Activated T-cell treated with anti-CD3 and anti-CD28 coated beads, Interleukin-2, amount 50 U/mL, for 72 hours (primary cell): Measurements from ENCODE around the gene CNKSR1. TPM values are rescaled to one million over a fixed set of nuclear protein-coding genes. Genes with fewer than 3 reads are reported as not detected.

ENCODE experiments used
- ATAC-seq, 2 donors: fragments of 150-1000 bp; cut with Tn5 transposase; replicated peaks in 1 of 2; 2 replicates each; pipeline ENCODE4 v1.10.0; 2021; ENCODE audit warnings: moderate library complexity in 2 of 2, mild to moderate bottlenecking in 1 of 2
- DNase-seq, 2 donors: peaks; one replicate each; pipeline ENCODE4 v3.0.0; 2021 to 2022; ENCODE audit warnings: mixed read lengths in 1 of 2
- H3K27ac Mint-ChIP-seq: one replicate; pipeline ENCODE4 v1.8.0; 2022; ENCODE audit warnings: mild to moderate bottlenecking, moderate library complexity, mixed read lengths
- H3K27me3 Mint-ChIP-seq: one replicate; pipeline ENCODE4 v1.8.0; 2022; ENCODE audit warnings: low read depth, mixed read lengths
- H3K36me3 Mint-ChIP-seq, 2 donors: one replicate each; pipeline ENCODE4 v1.8.0; 2022; ENCODE audit warnings: mixed read lengths in 2 of 2, mild to moderate bottlenecking in 1 of 2; ENCODE audit not compliant: insufficient read depth in 2 of 2
- H3K4me1 Mint-ChIP-seq: one replicate; pipeline ENCODE4 v1.8.0; 2022; ENCODE audit warnings: low read depth, mixed read lengths
- H3K4me3 Mint-ChIP-seq, 2 donors: one replicate each; pipeline ENCODE4 v1.8.0; 2022; ENCODE audit warnings: mild to moderate bottlenecking in 2 of 2, mixed read lengths in 2 of 2, moderate library complexity in 2 of 2
- H3K9me3 Mint-ChIP-seq, 2 donors: one replicate each; pipeline ENCODE4 v1.8.0; 2022; ENCODE audit warnings: mixed read lengths in 2 of 2
- total RNA-seq, 2 donors: library from RNA; stranded (reverse); gene quantifications; one replicate each; pipeline ENCODE4 v1.2.3, GENCODE V29; 2022

CNKSR1 gene, protein sequence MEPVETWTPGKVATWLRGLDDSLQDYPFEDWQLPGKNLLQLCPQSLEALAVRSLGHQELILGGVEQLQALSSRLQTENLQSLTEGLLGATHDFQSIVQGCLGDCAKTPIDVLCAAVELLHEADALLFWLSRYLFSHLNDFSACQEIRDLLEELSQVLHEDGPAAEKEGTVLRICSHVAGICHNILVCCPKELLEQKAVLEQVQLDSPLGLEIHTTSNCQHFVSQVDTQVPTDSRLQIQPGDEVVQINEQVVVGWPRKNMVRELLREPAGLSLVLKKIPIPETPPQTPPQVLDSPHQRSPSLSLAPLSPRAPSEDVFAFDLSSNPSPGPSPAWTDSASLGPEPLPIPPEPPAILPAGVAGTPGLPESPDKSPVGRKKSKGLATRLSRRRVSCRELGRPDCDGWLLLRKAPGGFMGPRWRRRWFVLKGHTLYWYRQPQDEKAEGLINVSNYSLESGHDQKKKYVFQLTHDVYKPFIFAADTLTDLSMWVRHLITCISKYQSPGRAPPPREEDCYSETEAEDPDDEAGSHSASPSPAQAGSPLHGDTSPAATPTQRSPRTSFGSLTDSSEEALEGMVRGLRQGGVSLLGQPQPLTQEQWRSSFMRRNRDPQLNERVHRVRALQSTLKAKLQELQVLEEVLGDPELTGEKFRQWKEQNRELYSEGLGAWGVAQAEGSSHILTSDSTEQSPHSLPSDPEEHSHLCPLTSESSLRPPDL
- total RNA-seq, result 1 to 10 TPM; 1.1 to 5.0 TPM

- H3K36me3 Mint-ChIP-seq, result no peaks in the 10 kb centered on the region
- H3K4me3 Mint-ChIP-seq, result peak within 1 kb of the TSS in 1 of 2 donors; percentile 75
- ATAC-seq, result peak in 1 of 2 donors; percentile 55
- no peak within 1 kb of the TSS for H3K27ac Mint-ChIP-seq
- no peaks in the 10 kb centered on the region for H3K9me3 Mint-ChIP-seq
- peak in 1 of 2 donors; percentile 27 for DNase-seq
- no peaks in the 10 kb centered on the region for H3K27me3 Mint-ChIP-seq
- peaks cover 15% of the 10 kb centered on the region for H3K4me1 Mint-ChIP-seq
Measured at GRCh38 chr1:26177182-26177684, at the start of gene CNKSR1. CNKSR1 (plus strand) TSS chr1:26177491; CDS start chr1:26177548, 57 bp downstream.

- no peaks in the 10 kb centered on the region for H3K27me3 Mint-ChIP-seq
- H3K9me3 Mint-ChIP-seq, result no peaks in the 10 kb centered on the region
- H3K27ac Mint-ChIP-seq, result no peak overlapping the region
- DNase-seq (no peak), ATAC-seq (no peak)
- H3K4me3 Mint-ChIP-seq, result no peak overlapping the region
- peaks cover 48% of the 10 kb centered on the region for H3K4me1 Mint-ChIP-seq
- peaks cover 0 to 4% of the 10 kb centered on the region in 2 donors for H3K36me3 Mint-ChIP-seq
Measured at GRCh38 chr1:26129778-26130177, 47.5 kb upstream of the CNKSR1 start.

GRCh38 chr1:26130695-26131094, 46.6 kb upstream of the CNKSR1 start:
- Mint-ChIP-seq H3K36me3 (peaks cover 0 to 5% of the 10 kb centered on the region in 2 donors), H3K27me3 (no peaks in the 10 kb centered on the region), H3K9me3 (no peaks in the 10 kb centered on the region), H3K4me3 (no peak overlapping the region), H3K27ac (no peak overlapping the region), H3K4me1 (peaks cover 39% of the 10 kb centered on the region)
- ATAC-seq (no peak), DNase-seq (no peak)

DNA sequence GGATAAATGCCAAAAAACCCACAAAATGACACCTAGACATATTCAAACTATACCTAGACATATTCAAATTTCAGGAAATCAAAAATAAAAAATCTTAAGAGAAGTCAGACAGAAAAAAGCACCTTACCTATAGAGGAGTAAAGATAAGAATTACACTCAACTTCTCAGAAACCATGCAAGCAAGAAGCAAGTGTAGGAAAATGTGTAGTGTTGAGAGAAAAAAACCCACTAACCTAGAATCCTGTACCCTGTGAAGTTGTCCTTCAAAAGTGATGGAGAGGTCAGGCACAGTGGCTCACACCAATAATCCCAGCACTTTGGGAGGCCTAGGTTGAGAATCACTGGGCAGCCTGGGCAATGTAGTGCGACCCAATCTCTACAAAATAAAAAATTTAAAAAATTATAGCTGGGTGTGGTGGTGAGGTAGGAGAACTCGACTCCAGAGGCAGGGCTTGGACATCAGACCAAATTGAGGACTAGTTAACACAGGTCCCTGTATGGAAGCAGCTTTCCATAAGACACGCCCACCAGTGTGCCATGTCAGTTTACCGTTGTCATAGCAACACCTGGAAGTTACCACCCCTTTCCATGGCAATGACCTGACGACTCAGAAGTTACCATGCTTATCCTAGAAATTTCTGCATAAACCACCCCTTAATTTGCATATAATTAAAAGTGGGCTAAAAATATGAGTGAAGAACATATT, 45.0 kb upstream of the CNKSR1 start:
- Mint-ChIP-seq H3K4me1 (peaks cover 23% of the 10 kb centered on the region), H3K36me3 (peaks cover 0 to 5% of the 10 kb centered on the region in 2 donors), H3K27me3 (no peaks in the 10 kb centered on the region), H3K9me3 (no peaks in the 10 kb centered on the region), H3K4me3 (no peak overlapping the region), H3K27ac (no peak overlapping the region)
- no peak for DNase-seq
- ATAC-seq, result no peak

DNA sequence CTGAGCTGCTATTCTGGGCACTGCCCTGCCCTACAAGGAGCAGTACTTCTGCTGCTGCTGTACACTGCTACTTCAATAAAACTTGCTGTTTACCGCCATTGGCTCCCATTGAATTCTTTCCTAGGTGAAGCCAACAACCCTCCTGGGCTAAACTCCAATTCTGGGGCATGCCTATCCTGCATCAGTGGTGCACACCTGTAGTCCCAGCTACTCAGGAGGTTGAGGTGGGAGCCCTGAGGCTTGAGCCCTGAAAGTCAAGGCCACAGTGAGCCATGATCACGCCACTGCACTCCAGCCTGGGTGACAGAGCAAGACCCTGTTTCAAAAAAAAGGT, 44.5 kb upstream of the CNKSR1 start:
- Mint-ChIP-seq H3K27ac (no peak overlapping the region), H3K27me3 (no peaks in the 10 kb centered on the region), H3K4me3 (no peak overlapping the region), H3K9me3 (no peaks in the 10 kb centered on the region), H3K4me1 (peaks cover 18% of the 10 kb centered on the region), H3K36me3 (peaks cover 0 to 5% of the 10 kb centered on the region in 2 donors)
- no peak for ATAC-seq
- no peak for DNase-seq

DNA sequence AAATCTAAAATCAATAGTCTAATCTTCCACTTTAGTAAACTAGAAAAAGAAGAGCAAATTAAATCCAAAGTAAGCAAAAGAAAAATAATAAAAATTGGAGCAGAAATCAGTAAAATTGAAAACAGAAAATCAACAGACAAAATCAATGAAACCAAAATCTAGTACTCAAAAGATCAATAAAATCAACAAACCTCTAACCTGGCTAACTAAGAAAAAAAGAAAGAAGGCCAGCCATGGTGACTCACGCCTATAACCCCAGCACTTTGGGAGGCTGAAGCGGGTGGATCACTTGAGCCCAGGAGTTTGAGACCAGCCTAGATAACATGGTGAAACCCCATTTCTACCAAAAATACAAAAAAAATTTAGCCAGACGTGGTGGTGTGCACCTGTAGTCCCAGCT, 42.8 kb upstream of the CNKSR1 start:
- DNase-seq (no peak), ATAC-seq (no peak)
- no peaks in the 10 kb centered on the region for H3K27me3 Mint-ChIP-seq
- H3K27ac Mint-ChIP-seq, result no peak overlapping the region
- no peak overlapping the region for H3K4me3 Mint-ChIP-seq
- peaks cover 12% of the 10 kb centered on the region for H3K4me1 Mint-ChIP-seq
- H3K36me3 Mint-ChIP-seq, result peaks cover 0 to 5% of the 10 kb centered on the region in 2 donors
- H3K9me3 Mint-ChIP-seq, result no peaks in the 10 kb centered on the region

DNA sequence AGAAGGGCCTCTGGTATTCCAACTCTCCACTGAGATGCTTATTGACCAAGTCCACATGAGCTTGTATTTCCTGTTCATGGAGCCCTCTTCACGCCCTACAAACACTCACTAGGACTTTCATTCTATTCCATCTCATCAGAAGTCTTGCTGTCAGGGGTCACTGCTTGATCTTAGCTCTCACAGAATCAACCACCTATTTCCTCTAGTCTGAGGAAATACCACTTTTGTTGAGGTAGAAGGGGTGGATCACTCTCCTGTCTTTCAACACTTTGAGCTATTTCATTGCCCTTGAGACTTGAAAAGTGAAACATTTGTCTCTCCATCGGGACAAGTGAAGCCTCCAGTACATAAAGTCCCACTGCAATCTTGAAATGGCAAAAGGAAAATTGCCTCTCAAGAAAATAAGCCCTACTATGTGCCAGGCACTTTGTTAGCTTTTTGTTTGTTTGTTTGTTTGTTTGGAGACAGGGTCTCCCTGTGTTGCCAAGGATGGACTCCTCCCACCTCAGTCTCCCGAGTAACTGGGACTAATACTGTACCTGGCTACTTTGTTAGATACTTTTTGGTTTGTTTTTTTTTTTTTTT, 38.2 kb upstream of the CNKSR1 start:
- Mint-ChIP-seq H3K27ac (no peak overlapping the region), H3K4me1 (peaks cover 6% of the 10 kb centered on the region)

GRCh38 chr1:26142159-26142558, 35.1 kb upstream of the CNKSR1 start:
- no peaks in the 10 kb centered on the region for H3K36me3 Mint-ChIP-seq
- no peak overlapping the region for H3K27ac Mint-ChIP-seq
- ATAC-seq, result no peak
- DNase-seq, result no peak
- no peak overlapping the region for H3K4me3 Mint-ChIP-seq
- peaks cover 6% of the 10 kb centered on the region for H3K4me1 Mint-ChIP-seq
- H3K9me3 Mint-ChIP-seq, result no peaks in the 10 kb centered on the region
- H3K27me3 Mint-ChIP-seq, result no peaks in the 10 kb centered on the region

More for the DNA sequence above, 38.2 kb upstream of the CNKSR1 start:
- ATAC-seq (no peak), DNase-seq (no peak)
- H3K36me3 Mint-ChIP-seq, result peaks cover 0 to 4% of the 10 kb centered on the region in 2 donors
- no peaks in the 10 kb centered on the region for H3K9me3 Mint-ChIP-seq
- no peak overlapping the region for H3K4me3 Mint-ChIP-seq
- H3K27me3 Mint-ChIP-seq, result no peaks in the 10 kb centered on the region

DNA sequence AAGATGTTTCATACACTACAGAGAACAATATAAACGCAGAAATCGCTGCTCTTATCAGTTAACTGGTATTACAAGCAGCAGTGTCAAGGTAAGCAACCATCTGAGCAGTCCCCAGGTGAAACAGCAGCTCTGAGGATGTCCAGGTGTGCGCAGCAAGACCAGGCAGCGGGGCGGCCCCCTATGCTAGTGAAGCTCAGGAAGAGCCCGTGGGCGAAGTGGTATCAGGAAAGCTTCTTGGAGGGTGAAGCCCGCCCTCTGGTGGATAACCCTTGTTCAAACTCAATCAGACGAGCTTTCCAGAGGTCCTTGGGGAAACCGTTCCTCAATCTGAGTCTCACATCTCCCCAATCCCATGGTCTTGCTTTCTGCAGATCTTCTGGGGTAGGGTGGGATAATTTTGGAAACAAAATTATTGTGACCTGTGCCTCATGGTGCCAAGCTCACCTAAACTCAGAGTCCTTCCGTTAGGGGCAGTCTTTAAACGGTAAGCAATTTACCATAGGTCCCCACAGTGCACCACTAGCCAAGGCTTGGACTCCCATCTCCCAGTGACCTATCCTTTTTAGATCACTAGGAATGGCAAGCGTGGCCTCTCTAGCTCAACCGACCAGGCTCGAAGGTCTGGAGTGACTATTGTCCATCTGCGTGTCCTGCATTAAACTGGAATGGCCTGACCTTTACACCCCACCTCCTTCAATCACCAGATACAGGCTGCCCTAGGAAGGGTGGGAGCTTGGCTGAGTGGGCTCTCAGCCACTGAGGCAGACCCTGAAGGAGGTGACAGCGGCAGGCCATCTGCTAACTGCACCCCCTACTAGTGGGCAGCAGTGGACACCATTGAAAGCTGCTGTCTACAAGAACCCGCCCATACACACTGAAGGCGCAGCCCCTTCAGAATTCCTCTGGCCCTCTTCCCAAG, 32.0 kb upstream of the CNKSR1 start:
- peak; percentile 70 to 83 for DNase-seq
- Mint-ChIP-seq H3K9me3 (no peaks in the 10 kb centered on the region), H3K4me3 (no peak overlapping the region), H3K36me3 (no peaks in the 10 kb centered on the region), H3K4me1 (no peaks in the 10 kb centered on the region), H3K27me3 (no peaks in the 10 kb centered on the region), H3K27ac (no peak overlapping the region)
- ATAC-seq, result peak; percentile 87 to 91

- Mint-ChIP-seq H3K9me3 (no peaks in the 10 kb centered on the region), H3K27ac (no peak overlapping the region), H3K4me1 (no peaks in the 10 kb centered on the region), H3K27me3 (no peaks in the 10 kb centered on the region), H3K4me3 (no peak overlapping the region), H3K36me3 (no peaks in the 10 kb centered on the region)
- ATAC-seq (no peak), DNase-seq (no peak)
Measured at GRCh38 chr1:26145960-26146294, 31.4 kb upstream of the CNKSR1 start.

- no peak overlapping the region for H3K27ac Mint-ChIP-seq
- no peaks in the 10 kb centered on the region for H3K4me1 Mint-ChIP-seq
- no peak overlapping the region for H3K4me3 Mint-ChIP-seq
- H3K36me3 Mint-ChIP-seq, result no peaks in the 10 kb centered on the region
- ATAC-seq (no peak), DNase-seq (no peak)
- no peaks in the 10 kb centered on the region for H3K9me3 Mint-ChIP-seq
- peaks cover 3% of the 10 kb centered on the region for H3K27me3 Mint-ChIP-seq
Measured at GRCh38 chr1:26148887-26149286, 28.4 kb upstream of the CNKSR1 start.

GRCh38 chr1:26153966-26154532, 23.2 kb upstream of the CNKSR1 start:
- DNase-seq, result no peak

More at GRCh38 chr1:26153966-26154532, 23.2 kb upstream of the CNKSR1 start:
- no peak for ATAC-seq
- Mint-ChIP-seq H3K9me3 (no peaks in the 10 kb centered on the region), H3K27ac (no peak overlapping the region), H3K27me3 (peaks cover 36% of the 10 kb centered on the region), H3K36me3 (no peaks in the 10 kb centered on the region), H3K4me1 (peaks cover 4% of the 10 kb centered on the region), H3K4me3 (no peak overlapping the region)
